OCI-LY7 (cell line): ENCODE data around the gene ZNF619. TPM values are rescaled to one million over a fixed set of nuclear protein-coding genes. Genes with fewer than 3 reads are reported as not detected.
A peak's percentile ranks its signal among the peaks of the same experiment; 100 is the strongest.

Experiments
- BruUV-seq: library from RNA; stranded (reverse); fragments of 400-500 nt; replicated peaks from 2 replicates; lab custom pipeline; 2021; lab: Mats Ljungman, UMichigan
- CTCF ChIA-PET: fragments of 300-600 bp; sonication (Branson Sonifier 250); formaldehyde crosslinking; loops from one replicate; lab custom pipeline; 2022; ENCODE audit warnings: antibody characterized with exemption; ENCODE audit not compliant: unreplicated experiment; lab: Charles Lee
- POLR2A ChIA-PET: fragments of 300-600 bp; sonication (Branson Sonifier 250); formaldehyde crosslinking; loops from one replicate; lab custom pipeline; 2022; ENCODE audit warnings: antibody characterized with exemption; lab: Charles Lee
- DNase-seq: peaks from one replicate; pipeline ENCODE4 v3.0.0-alpha.2; 2015; ENCODE audit warnings: low spot score
- H2AFZ ChIP-seq: fragments of 200-600 bp; sonication (generic), shearing (Covaris generic); 2 replicates; pipeline ENCODE4 v1.6.1; 2014; ENCODE audit warnings: mild to moderate bottlenecking, antibody characterized with exemption, low read length, moderate library complexity
- H3K27ac ChIP-seq: fragments of 200-600 bp; sonication (generic); 2 replicates; pipeline ENCODE4 v1.5.1; 2014; ENCODE audit warnings: mixed run types, low read depth, mild to moderate bottlenecking, moderate library complexity, low read length, inconsistent platforms; ENCODE audit not compliant: poor library complexity, severe bottlenecking
- H3K36me3 ChIP-seq: fragments of 200-600 bp; sonication (generic); 2 replicates; pipeline ENCODE4 v1.6.1; 2014; ENCODE audit warnings: mild to moderate bottlenecking, antibody characterized with exemption, low read length, moderate library complexity, mixed read lengths; ENCODE audit not compliant: insufficient read depth
- H3K4me1 ChIP-seq: fragments of 200-600 bp; sonication (generic); 2 replicates; pipeline ENCODE4 v1.5.1; 2014; ENCODE audit warnings: mild to moderate bottlenecking, low read length; ENCODE audit not compliant: insufficient read depth, poor library complexity, severe bottlenecking
- H3K4me2 ChIP-seq: fragments of 200-600 bp; sonication (generic); 2 replicates; pipeline ENCODE4 v1.6.1; 2014; ENCODE audit warnings: mild to moderate bottlenecking, low read length
- H3K4me3 ChIP-seq: fragments of 200-600 bp; sonication (generic); 2 replicates; pipeline ENCODE4 v1.5.1; 2014; ENCODE audit warnings: mild to moderate bottlenecking, low read depth, low read length; ENCODE audit not compliant: poor library complexity, severe bottlenecking
- H3K79me2 ChIP-seq: fragments of 200-600 bp; sonication (generic); 2 replicates; pipeline ENCODE4 v1.6.1; 2016; ENCODE audit warnings: low read depth, mild to moderate bottlenecking, low read length, moderate library complexity, mixed read lengths; ENCODE audit not compliant: insufficient read depth
- H3K9me2 ChIP-seq: fragments of 200-600 bp; sonication (generic); 2 replicates; pipeline ENCODE4 v1.6.1; 2016; ENCODE audit warnings: mild to moderate bottlenecking, low read length, mixed read lengths; ENCODE audit not compliant: insufficient read depth
- H3K9me3 ChIP-seq: fragments of 200-600 bp; sonication (generic); 2 replicates; pipeline ENCODE4 v1.6.1; 2014; ENCODE audit warnings: mild to moderate bottlenecking, mixed run types, low read length, mixed read lengths
- H4K20me1 ChIP-seq: fragments of 200-600 bp; sonication (generic); 2 replicates; pipeline ENCODE4 v1.6.1; 2014; ENCODE audit warnings: mild to moderate bottlenecking, antibody characterized with exemption, low read length, moderate library complexity, mixed read lengths; ENCODE audit not compliant: insufficient read depth
- EZH2phosphoT487 ChIP-seq: fragments of 200-600 bp; sonication (generic); IDR thresholded peaks from 2 replicates; pipeline ENCODE4 v1.6.1; 2018; ENCODE audit warnings: low read depth, borderline replicate concordance, mild to moderate bottlenecking, mixed run types, antibody characterized with exemption, low read length, moderate library complexity, mixed read lengths
- intact Hi-C: fragments of 100-400 bp; cut with micrococcal nuclease; formaldehyde crosslinking; loops from one replicate; pipeline ENCODE4 v1.10.0; 2022; ENCODE audit not compliant: unreplicated experiment
- total RNA-seq, 2 experiments: library from RNA; depleted of rRNA in 1 of 2; stranded (reverse); fragments of >200 nt in 1 of 2; shearing (Covaris generic) in 1 of 2; gene quantifications; 2 replicates each; pipeline ENCODE4 v1.2.3, GENCODE V29; 2014 to 2022
- TF ChIP-seq, protein P1 (sequence below): fragments of 200-600 bp; sonication (generic); conservative IDR thresholded peaks from 2 replicates; pipeline ENCODE4 v1.5.1; 2014; ENCODE audit warnings: mild to moderate bottlenecking, antibody characterized with exemption, low read length, moderate library complexity, mixed read lengths

Gene ZNF619
- total RNA-seq, 2 experiments from 2014 or later: 0.16 to 0.80 TPM

DNA sequence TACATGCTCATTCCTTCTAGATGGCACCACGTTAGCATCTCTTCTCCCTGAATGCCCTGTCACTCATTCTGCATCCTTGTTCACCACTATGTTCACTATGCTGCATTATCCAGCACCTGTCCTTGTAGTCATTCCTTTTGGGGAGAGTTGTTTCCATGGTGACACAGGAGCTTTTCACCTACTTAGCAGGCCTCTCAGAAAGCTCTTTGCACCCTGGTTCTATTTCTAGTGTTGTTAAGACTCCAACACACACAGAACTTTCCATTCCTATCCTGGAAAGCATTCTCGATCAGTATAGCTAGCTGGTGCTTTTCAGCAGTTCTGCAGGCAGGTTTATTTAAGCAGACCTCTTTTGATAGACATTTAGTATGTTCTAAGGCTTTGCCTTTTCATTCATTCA is 26.5 kb upstream of the ZNF619 start:
- H3K79me2 ChIP-seq: no peaks in the 10 kb centered on the region
- ChIA-PET POLR2A (interaction anchor here (0.6 kb wide), 1 partner anchor 765 kb away, joined by 3 read pairs; no protein-coding TSS in a partner anchor), CTCF (no interaction called here)
- no peak overlapping the region for H3K4me3 ChIP-seq
- H3K9me2 ChIP-seq: no peaks in the 10 kb centered on the region
- no peaks in the 10 kb centered on the region for H3K36me3 ChIP-seq
- no peaks in the 10 kb centered on the region for H4K20me1 ChIP-seq
- H3K4me1 ChIP-seq: peaks cover 18% of the 10 kb centered on the region
- no peak overlapping the region for H3K27ac ChIP-seq
- intact Hi-C loops: loop anchor here (10.0 kb wide), 1 partner anchor 1514 kb away; the partner anchor contains the start of gene ULK4
- no peak overlapping the region for H2AFZ ChIP-seq
- no peak for DNase-seq
- no peaks in the 10 kb centered on the region for H3K9me3 ChIP-seq
- no peak for TF ChIP-seq EZH2phosphoT487
- TF ChIP-seq, protein P1, sequence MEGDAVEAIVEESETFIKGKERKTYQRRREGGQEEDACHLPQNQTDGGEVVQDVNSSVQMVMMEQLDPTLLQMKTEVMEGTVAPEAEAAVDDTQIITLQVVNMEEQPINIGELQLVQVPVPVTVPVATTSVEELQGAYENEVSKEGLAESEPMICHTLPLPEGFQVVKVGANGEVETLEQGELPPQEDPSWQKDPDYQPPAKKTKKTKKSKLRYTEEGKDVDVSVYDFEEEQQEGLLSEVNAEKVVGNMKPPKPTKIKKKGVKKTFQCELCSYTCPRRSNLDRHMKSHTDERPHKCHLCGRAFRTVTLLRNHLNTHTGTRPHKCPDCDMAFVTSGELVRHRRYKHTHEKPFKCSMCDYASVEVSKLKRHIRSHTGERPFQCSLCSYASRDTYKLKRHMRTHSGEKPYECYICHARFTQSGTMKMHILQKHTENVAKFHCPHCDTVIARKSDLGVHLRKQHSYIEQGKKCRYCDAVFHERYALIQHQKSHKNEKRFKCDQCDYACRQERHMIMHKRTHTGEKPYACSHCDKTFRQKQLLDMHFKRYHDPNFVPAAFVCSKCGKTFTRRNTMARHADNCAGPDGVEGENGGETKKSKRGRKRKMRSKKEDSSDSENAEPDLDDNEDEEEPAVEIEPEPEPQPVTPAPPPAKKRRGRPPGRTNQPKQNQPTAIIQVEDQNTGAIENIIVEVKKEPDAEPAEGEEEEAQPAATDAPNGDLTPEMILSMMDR: no peak
- BruUV-seq: no TSS peak
- no peak overlapping the region for H3K4me2 ChIP-seq

DNA sequence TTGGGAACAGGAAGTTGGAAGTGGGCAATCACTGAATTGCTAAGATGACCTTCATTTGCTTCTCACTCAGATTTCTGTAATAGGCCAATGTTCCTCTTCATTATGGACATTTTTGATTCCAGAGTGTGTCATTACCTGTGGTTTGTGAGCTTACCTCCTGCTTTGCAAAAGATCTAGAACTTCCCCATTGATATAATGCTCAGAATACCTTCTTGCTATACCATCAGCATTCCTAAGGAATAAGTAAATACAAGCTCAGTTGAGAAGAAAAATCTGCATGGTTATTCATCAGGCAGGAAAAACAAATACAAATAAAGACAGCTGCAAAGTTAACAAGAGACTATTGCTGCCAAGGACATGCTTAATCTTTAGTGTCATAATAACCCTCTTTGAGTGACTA is 25.4 kb upstream of the ZNF619 start:
- Histone ChIP-seq H3K9me3 (no peaks in the 10 kb centered on the region), H3K4me1 (peaks cover 25% of the 10 kb centered on the region), H3K27ac (no peak overlapping the region), H2AFZ (peak overlapping the region; percentile 87; the same call in 1 of the 2 replicates), H4K20me1 (no peaks in the 10 kb centered on the region), H3K4me2 (peak overlapping the region; percentile 86; the same call in 1 of the 2 replicates), H3K9me2 (no peaks in the 10 kb centered on the region), H3K79me2 (peaks cover 2% of the 10 kb centered on the region; the same call in 1 of the 2 replicates), H3K4me3 (no peak overlapping the region), H3K36me3 (no peaks in the 10 kb centered on the region)
- no peak for DNase-seq
- no TSS peak for BruUV-seq
- ChIA-PET POLR2A (interaction anchor here (0.5 to 1.4 kb wide), 7 partner anchors 8 to 1251 kb away, joined by 3 to 6 read pairs (median 3); no protein-coding TSS in a partner anchor), CTCF (no interaction called here)
- no peak for TF ChIP-seq EZH2phosphoT487
- TF ChIP-seq, protein P1: no peak
- intact Hi-C loops: loop anchor here (10.0 kb wide), 1 partner anchor 1513 kb away; the partner anchor contains the start of gene ULK4

DNA sequence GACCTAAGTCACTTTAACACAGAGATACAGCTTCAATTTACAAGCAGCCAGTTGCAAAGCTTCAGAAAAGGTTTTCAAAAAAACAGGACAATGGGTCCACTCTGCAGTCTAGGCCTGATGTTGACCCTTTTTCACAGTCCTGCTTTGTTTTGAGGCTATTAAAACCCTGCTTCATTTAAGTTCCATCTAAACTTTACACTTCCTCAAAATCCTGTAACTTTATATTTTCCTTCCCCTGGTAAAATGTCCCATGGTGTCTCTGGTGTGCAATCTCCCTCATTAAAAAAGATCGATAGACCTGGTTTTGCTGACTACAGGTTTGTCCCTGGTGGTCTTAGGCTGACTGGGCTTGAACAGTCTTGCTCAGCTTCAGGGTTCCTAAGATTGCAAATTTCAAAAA is 24.9 kb upstream of the ZNF619 start:
- no peaks in the 10 kb centered on the region for H3K9me2 ChIP-seq
- no peak for DNase-seq
- H4K20me1 ChIP-seq: no peaks in the 10 kb centered on the region
- H3K4me2 ChIP-seq: peak overlapping the region; percentile 86
- peak overlapping the region; percentile 87 for H2AFZ ChIP-seq
- TF ChIP-seq, protein P1: no peak
- TF ChIP-seq EZH2phosphoT487: no peak
- BruUV-seq: no TSS peak
- peak overlapping the region; percentile 72 for H3K4me3 ChIP-seq
- ChIA-PET CTCF (no interaction called here), POLR2A (interaction anchor here (0.5 to 2.5 kb wide), 7 partner anchors 9 to 1251 kb away, joined by 3 to 7 read pairs (median 3); partner anchors contain the start of gene ZNF621)
- H3K4me1 ChIP-seq: peaks cover 26% of the 10 kb centered on the region
- no peaks in the 10 kb centered on the region for H3K9me3 ChIP-seq
- intact Hi-C loops: loop anchor here (2.0 to 10.0 kb wide), 3 partner anchors 125 to 1513 kb away; partner anchors contain the start of genes EIF1B and ULK4
- no peaks in the 10 kb centered on the region for H3K36me3 ChIP-seq
- peaks cover 6% of the 10 kb centered on the region; the same call in 1 of the 2 replicates for H3K79me2 ChIP-seq
- H3K27ac ChIP-seq: no peak overlapping the region
